Stimulated activated CD8-positive, alpha-beta memory T cell treated with anti-CD3 and anti-CD28 coated beads, Interleukin-2, amount 100 ng/mL, for 48 hours (primary cell): Measurements from ENCODE around the gene FYB1.
"Not testable (repeated sequence)": the region's sequence is repeated elsewhere in the genome, so short reads cannot be mapped to it uniquely, and the experiment has no call there.

Experiments used
- DNase-seq, 2 donors: peaks; one replicate each; pipeline ENCODE4 v3.0.0-alpha.2; 2020; ENCODE audit warnings: low read depth in 2 of 2

The FYB1 gene

DNA sequence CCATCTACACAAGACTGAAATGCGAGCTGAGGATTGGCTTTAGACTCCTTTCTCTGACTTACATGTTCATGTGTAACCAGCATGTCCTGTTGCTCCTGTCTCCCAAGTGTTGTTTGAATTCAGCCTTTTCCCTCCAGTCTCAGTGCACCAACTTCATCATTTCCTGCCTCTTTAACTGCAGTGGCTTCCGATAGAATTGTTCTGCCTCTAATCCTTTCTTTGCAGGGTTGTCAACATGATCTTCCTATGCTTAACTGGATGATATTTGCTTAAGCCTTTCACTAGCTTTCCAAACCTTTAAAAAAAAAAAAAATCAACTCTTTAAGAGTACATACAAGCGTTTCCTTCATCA lies 6.7 kb upstream of the FYB1 start:
- DNase-seq: no peak

GRCh38 chr5:39225405-39226099 lies 6.2 kb upstream of the FYB1 start:
- DNase-seq: no peak

GRCh38 chr5:39224196-39224761 lies 4.9 kb upstream of the FYB1 start:
- no peak for DNase-seq

- DNase-seq: no peak
Measured at GRCh38 chr5:39223565-39224156, 4.3 kb upstream of the FYB1 start.

GRCh38 chr5:39221671-39222070 lies 2.3 kb upstream of the FYB1 start:
- DNase-seq: not testable (repeated sequence)

DNA sequence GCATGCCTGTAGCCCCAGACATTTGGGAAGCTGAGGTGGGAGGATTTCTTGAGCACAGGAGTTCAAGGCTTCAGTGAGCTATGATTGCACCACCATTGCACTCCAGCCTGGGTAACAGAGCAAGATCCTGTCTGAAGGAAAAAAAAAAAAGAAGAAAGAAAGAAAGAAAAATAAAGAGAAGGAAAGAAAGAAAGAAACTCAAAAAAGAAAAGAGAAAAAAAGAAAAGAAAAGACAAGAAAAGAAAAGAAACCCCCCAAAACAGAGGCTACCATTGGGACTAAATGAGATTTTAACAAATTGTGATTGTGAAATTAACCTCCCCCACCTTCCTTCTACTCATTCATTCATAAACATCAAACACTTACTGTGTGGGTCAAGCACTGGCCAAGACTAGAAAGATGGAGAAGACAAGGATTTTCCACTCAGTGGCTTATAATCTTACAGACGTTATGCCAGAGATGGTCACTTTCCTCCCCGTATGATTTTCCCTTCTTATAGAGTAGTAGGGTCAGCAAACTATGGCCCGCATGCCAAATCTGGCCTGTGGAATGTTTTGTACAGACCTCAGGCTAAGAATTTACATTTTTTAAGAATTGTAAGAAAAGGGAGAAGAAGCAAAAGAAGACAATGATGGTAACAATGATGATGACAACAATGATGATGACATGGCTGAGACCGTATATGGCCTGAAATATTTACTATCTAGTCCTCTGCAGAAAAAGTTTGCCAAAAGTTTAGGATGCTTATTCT lies 1.1 kb upstream of the FYB1 start:
- DNase-seq: no peak

DNA sequence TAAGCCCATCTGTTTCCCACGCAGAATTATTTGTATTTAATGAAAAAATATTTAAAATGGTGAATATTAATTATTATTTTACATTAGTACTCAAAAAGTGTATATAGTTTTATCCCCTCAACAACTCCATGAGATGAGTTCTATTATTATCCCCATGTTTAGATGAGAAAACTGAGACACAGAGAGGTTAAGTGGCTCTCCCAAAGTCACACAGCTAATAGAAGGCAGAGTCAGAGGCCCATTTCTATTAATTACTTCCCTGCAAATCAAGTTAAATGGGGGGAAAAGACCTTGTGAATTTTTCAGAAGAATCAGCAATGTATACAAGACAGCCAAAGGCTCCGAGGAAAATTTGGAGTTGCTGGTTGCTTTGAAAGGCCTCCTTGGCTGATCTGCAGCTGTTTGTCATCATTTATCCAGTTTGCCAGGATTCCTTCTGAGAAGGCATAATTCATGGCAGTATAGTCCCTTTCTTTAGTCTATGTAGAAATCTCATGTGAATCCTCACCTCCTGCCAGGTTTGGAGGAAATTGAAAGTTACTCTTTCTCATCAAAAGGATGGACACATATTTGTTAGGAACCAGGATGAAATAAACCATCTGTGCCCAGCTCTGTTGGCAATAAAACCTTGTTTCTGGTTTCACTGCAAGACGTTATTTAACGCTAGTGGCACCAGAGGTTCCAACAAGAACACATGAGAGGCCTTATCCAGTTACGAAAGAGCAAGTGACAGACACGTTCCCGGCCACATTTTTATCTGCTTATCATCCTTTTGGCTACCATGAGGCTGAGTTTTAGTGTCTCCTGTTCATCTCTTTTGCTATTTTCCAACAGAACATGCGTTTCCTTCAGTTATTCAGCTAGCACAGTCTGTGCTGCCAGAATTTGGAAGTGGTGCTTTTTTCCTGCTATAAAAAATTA lies 621 bp downstream of the FYB1 start:
- no peak for DNase-seq

DNA sequence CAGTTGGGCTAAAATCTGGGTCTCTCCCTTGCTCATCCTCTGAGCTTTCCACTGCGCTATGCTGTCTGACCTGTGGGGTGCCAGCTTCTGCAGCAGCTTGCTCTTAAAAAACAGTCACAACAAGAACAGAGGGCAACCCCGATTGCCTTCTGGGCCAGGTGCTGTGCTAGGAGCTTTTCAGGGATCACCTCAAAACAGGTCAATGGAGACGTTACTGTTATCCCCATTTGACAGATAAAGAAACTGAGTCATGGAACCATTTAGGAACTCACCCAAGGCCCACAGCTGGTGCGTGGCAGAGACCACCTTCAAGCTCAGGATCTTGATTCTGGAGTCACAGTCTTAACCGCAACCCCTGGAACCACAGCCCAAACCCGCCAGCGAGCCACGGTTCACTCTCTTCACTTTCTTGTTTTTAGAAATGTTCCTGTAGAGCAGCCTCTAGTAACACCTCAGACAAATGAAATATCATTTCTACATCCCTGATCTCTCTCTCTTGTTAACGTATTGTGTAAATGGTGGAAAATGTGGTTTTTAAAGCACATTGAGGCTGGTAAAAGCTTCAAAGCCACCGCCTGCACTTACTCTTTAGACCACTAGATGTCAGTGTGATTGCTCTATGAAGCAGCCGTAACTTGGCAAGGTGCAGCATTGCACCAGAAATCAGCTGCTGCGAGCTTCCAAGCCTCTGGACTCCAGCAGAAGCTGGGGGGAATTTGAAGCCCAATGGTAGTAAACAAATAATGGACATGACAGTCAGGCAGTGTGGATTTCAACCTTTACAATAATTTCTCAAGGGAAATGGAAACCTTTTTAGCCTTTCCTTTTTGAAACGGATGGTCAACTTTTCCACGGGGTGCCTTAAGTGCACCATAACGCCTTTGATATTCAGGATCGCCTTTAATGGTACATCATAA lies 1.7 kb downstream of the FYB1 start:
- DNase-seq: peak in 1 of 2 donors; percentile 63

GRCh38 chr5:39216631-39217030 lies 2.7 kb downstream of the FYB1 start:
- DNase-seq: no peak

- DNase-seq: no peak
Measured at GRCh38 chr5:39215857-39216256, 3.5 kb downstream of the FYB1 start.

GRCh38 chr5:39214912-39215709 lies 4.3 kb downstream of the FYB1 start:
- no peak for DNase-seq

DNA sequence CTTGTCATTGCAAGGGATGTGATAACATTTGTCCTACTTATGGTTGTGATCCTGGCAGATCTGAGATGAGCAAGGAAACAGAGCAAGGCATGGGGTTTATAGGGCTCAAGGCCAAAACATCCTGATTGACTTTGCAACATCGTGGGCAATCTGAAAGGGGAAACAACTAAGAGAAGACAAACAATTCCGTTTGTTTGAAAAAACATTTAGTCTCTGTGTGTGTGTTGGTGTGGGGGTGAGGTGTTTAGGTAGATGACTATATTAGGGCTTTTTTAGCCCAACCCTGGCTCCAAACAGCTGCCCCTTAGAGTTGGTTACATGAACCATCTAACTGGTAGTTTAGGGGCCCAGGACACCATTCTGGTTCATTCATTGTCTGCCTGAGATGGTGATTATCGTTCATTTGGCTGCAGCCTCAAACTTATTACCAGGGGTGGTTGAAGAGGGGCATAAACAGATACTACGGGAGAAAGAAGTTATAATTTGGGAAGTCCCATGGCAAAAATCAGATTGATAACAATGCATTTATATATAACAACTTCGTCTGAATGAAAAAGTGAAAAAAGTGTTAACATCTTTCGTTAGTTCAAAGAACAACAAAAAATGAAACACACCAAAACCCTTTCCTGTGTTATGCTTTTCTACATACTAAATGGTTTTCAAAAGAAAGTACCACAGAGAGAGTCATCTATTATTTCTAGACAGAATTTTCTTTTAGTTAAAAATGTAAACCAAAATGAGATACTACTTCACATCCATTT lies 5.7 kb downstream of the FYB1 start:
- DNase-seq: no peak

DNA sequence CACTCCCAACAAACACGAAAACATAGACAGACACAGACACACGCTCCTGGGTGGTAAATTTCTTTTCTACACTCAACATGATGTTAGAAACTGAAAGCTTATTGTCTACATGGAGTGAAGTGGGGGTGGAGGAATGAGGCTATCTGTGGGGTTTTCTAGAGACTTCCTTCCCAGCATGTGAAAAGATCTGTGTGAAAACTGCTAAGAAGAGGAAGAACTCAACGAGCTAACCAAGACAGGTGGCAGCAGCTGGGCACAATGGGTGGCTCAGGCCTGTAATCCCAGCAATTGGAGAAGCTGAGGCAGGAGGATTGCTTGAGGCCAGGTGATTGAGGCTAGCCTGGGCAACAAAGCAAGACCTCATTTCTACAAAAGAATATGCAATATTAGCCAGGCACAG lies 7.6 kb downstream of the FYB1 start:
- no peak for DNase-seq

GRCh38 chr5:39209924-39210323 lies 9.4 kb downstream of the FYB1 start:
- DNase-seq: peak; percentile 61 to 63

DNA sequence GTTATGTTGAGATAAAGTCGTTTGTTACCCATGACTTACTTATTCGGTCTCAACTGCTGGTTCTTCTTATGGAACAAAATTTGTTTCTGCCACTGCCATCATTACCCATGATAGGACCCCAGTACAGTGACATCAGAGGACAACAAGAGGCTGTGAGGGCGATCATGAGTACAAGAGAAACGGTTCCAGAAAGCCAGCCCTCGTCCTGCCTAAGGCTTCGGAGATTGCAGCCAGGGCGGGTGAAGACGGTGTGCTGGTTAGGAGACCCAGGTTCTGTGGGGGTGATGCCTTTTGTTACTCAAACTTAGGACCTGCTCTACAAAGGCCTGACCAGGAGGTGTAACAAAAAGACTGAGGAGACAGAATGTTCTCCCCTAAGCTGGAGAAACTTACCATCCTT lies 10.9 kb downstream of the FYB1 start:
- no peak for DNase-seq

- DNase-seq: no peak
Measured at GRCh38 chr5:39207345-39208045, 11.9 kb downstream of the FYB1 start.

GRCh38 chr5:39206630-39207321 lies 12.6 kb downstream of the FYB1 start:
- DNase-seq: no peak

DNA sequence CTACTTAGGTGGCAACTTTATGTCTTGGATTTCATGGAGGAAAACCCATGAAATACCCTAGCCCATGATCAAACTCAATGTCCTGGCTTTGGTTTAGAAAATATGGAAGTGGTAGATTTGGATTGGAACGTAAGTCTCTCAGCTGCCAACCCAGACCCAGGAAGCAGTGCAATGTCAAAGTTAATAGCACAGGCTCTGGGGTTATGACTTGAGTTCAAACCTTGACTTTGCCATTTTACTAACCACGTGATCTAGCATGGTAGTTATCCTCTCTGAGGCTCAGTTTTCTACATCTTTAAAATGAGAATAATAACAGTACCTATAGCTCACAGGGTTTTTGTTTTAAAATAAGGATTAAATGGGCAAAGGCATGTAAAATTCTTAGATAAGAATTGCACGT lies 13.8 kb downstream of the FYB1 start:
- DNase-seq: no peak
